GM18502 (cell line): Measurements from ENCODE around the gene CDKAL1.
A peak's percentile ranks its signal among the peaks of the same experiment; 100 is the strongest.

Source experiments
- ATAC-seq: cut with Tn5 transposase; IDR thresholded peaks from one replicate; pipeline ENCODE4 v1.9.1; 2021; ENCODE audit warnings: mild to moderate bottlenecking; ENCODE audit not compliant: unreplicated experiment, poor library complexity

Gene CDKAL1

GRCh38 chr6:20850686-20851416 is 316.6 kb downstream of the CDKAL1 start:
- ATAC-seq = no peak

DNA sequence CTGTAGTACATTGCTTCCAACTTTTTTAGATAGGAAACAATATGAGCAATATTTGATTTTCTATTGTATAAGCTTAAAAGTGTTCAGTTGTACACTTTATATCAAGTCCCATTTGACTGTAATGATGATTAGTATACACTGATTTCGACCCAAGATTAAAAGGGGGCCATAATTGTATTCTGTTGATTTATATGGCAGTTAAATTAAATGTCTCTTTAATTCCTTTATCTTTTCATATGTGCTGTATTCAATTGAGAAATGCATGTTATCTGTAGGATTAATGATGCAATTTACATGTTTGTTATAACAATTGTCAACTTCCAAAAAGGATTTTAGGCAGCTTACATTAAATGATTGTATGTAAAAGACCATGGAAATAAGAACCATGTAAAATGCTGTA is 317.5 kb downstream of the CDKAL1 start:
- ATAC-seq = no peak

GRCh38 chr6:20853828-20854227 is 319.6 kb downstream of the CDKAL1 start:
- ATAC-seq = no peak

DNA sequence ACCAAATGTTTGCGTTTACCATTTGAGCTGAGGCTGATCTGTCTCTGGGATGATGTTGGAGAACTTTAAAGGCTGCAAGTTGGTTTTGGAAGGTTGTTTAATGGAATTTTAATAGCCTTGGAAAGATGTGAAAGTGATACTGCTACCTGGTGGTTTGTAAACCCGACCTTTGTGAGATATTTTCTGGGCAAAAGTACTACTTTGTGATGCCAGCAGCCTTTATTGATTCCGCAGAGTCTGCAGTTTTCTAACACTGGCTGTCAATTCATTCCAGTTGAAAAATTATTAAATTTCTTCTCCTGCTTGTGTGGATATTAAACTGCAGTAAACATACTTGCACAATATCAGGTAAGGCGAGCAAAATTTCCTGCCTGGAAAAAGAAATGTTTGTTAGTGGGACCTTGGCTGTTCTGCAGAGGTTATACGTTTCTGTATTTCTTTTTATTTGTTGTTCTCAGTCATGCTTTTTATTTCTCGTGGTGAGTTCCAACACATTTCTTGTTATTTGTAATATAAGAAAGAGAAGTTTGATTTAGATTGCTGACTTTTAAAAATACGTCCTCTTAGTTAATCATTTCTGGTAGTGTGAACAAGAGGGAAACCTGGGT is 322.5 kb downstream of the CDKAL1 start:
- ATAC-seq = no peak

- no peak for ATAC-seq
These were observed 327.2 kb downstream of the CDKAL1 start for GRCh38 chr6:20861481-20861880.

DNA sequence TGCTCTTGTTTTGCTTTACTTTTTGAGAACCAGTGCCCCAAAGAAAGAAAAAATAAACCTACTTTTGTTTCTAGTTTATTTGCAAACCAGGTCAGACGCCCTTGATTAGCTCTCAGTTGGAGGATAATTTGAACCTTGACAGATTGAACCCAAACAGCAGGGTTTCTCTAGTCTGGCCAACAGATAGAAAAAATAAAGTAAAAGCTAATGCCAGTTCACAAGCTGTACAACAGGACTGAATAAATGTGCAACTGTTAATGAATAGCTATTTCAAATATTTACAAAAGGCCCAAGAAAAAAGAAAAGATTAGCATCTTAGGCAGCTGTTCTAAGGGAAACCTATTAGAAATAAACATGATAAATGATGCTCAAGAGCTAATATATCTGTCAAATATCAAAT is 331.8 kb downstream of the CDKAL1 start:
- no peak for ATAC-seq

DNA sequence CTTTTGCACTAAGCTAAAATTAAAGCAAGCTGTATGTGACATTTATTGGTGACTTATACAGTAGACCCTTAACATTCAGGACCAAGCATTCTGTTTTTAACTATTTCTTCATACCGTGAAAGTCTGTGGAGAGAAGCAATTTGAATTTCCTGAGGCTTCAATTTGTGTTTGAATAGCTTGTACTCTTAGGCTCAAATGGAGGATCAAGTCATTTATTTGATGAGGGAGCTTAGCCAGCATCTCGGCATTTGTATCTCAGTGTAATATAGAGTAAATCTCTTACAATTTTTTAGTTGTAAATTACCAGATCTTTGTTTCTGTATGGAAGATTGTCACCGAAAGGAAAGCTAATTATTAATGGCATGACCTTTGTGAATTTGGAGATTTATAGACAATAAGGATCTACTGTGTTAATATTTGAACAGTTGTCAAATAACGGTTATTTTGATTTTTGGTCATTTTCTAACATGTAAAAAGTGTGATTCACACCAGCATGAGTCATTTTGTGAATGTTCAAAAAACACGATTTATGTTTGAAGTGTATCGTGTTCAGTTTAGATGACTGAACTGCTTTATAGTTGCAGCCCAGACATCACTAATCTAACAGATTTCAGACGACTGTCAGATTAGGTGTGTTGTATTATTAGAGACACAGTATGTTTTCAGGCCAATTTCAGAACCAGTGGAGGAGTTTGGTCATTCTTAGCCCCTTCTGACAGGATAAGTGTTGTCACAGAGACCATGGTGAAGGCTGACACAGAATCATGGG is 332.9 kb downstream of the CDKAL1 start:
- no peak for ATAC-seq

GRCh38 chr6:20868397-20869096 is 334.3 kb downstream of the CDKAL1 start:
- no peak for ATAC-seq

DNA sequence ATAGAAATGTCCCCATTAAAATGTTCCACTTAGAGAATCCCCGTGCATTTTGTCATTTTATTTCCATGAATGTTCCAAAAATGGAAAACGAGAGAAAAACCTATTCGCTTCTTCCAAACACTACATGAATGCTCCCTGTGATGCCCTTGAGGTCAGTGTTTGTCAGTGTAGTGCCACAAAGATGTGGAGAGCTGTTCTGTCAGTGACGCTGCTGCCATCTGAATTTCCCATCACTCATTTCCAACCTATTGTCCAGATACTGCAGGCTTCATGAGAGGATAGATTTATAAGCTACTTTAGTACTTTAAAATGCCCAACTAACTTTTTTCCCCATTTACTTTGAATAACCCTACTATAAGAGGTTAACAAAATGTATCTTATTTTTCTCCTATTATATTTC is 335.8 kb downstream of the CDKAL1 start:
- no peak for ATAC-seq

- no peak for ATAC-seq
These were observed 336.2 kb downstream of the CDKAL1 start for GRCh38 chr6:20870493-20870892.

- ATAC-seq = no peak
These were observed 339.4 kb downstream of the CDKAL1 start for GRCh38 chr6:20873425-20874190.

DNA sequence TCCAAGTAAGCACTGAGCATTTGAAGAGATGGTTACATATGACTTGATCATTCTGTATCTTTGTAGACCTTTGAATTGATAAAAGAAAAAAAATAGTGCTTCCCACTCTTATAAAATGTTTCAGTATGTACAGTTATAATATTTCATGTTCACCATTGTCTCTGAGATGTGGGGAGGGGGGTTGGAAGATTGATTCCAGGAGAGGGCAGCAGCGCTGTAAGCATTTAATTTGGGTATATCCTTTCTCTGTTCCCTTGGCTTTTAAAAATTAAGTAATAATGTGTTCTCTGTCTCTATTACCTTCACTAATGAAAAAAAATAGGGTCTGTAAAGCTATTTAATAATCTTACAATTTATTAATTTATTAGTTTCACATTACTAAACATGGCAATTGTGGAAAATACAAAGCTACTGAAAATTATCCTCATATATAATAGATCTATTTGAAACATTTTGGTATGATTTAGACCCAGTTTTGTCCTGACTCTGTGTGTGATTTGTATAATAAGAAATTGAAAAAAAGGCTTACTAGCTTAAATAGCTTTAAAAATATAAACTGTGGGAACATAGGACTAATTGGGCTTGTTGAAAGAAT is 341.2 kb downstream of the CDKAL1 start:
- no peak for ATAC-seq

DNA sequence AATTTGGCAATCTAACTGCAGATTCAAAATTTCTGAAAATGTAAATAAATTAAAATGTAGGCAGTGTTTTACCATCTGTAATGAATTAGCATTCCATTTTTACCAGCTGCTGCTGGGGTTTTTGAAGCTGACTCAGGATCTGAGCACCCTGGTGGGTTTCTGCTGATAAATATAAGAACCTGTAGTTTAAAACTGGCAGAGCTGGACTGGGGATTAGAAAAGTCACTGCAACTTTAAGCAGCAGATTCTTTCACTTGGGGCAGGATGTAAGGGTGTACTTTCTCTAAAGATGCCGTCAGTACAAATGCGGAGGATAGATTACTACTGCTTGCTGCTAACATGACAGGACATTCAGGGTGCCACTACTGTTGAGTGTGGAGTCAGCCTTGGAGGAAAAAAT is 341.8 kb downstream of the CDKAL1 start:
- ATAC-seq = no peak

GRCh38 chr6:20876561-20876960 is 342.3 kb downstream of the CDKAL1 start:
- ATAC-seq = no peak

- ATAC-seq = peak; percentile 98
These were observed 343.0 kb downstream of the CDKAL1 start for GRCh38 chr6:20877008-20877937.

DNA sequence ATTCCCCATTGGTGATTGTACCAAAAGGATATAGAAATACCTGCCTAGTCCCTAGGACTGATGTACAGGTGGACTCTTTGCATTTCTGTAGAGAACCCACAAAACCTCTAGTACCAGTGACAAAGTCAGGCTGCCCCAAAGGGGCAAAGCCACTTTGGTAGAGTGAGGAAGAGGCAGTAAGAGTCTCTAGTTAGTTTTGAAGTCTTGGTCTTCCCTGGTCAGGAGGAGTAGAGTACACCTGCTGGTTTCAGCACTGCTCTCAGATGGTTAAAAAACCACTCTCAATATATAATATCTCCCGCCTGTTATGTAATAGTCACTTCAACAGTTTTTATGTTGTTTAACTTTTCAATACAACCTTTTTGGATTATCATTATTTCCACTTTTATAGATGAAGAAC is 344.9 kb downstream of the CDKAL1 start:
- ATAC-seq = no peak

GRCh38 chr6:20879526-20879925 is 345.3 kb downstream of the CDKAL1 start:
- ATAC-seq = no peak

- ATAC-seq = no peak
These were observed 347.1 kb downstream of the CDKAL1 start for GRCh38 chr6:20881365-20881764.

- ATAC-seq = no peak
These were observed 347.8 kb downstream of the CDKAL1 start for GRCh38 chr6:20882014-20882413.
